ENCODE data around the gene TNFSF13.

TNFSF13 gene

GRCh38 chr17:7559320-7560171, 996 bp downstream of the TNFSF13 start:
- Histone ChIP-seq H3F3A (ENCODE audit: insufficient read depth) (no peaks in the 10 kb centered on the region), H2AFZ (ENCODE audit: low read depth, low read length, severe bottlenecking) (no peak overlapping the region), H3K79me2 (ENCODE audit: insufficient read depth, low read length) (peaks cover 27% of the 10 kb centered on the region), H3K9ac (ENCODE audit: low read length) (no peak overlapping the region), H4K20me1 (ENCODE audit: low read depth, low read length) (no peaks in the 10 kb centered on the region), H3K36me3 (ENCODE audit: low read length) (0 out of 2 replicates have a peak, but pooled peaks cover 2% of the 10 kb centered on the region), H3K27me3 (ENCODE audit: low read length) (no peaks in the 10 kb centered on the region), H3K9me2 (replicated peaks; ENCODE audit: insufficient read depth, low read length) (no peaks in the 10 kb centered on the region), H3K27ac (ENCODE audit: low read depth, low read length) (no peak overlapping the region), H3K4me2 (ENCODE audit: low read depth, low read length, poor library complexity, severe bottlenecking) (no peak overlapping the region), H3K4me3 (ENCODE audit: insufficient read depth, low read length, poor library complexity, severe bottlenecking) (no peak overlapping the region), H3K9me3 (ENCODE audit: insufficient read depth, low read length) (no peaks in the 10 kb centered on the region)
- TF ChIP-seq EZH2phosphoT487 (conservative IDR thresholded peaks at IDR 0.05; ENCODE audit: low read length) (no peak), CTCF (IDR thresholded peaks at IDR 0.05; ENCODE audit: insufficient read depth, low read length, poor library complexity, severe bottlenecking) (no peak)

- peak overlapping the region; percentile 99 for H3K9ac ChIP-seq (ENCODE audit: low read length)
- H2AFZ ChIP-seq (ENCODE audit: low read depth, low read length, severe bottlenecking): no peak overlapping the region
- H3K27ac ChIP-seq (ENCODE audit: low read depth, low read length): no peak overlapping the region
Observed at GRCh38 chr17:7560172-7561027, 1.9 kb downstream of the TNFSF13 start.

GRCh38 chr17:7561028-7561575, 2.6 kb downstream of the TNFSF13 start:
- no peaks in the 10 kb centered on the region for H3K9me2 ChIP-seq (replicated peaks; ENCODE audit: insufficient read depth, low read length)
- peaks cover 8% of the 10 kb centered on the region; the same call in 1 of the 2 replicates for H3K36me3 ChIP-seq (ENCODE audit: low read length)
- TF ChIP-seq EZH2phosphoT487 (conservative IDR thresholded peaks at IDR 0.05; ENCODE audit: low read length) (no peak), CTCF (IDR thresholded peaks at IDR 0.05; ENCODE audit: insufficient read depth, low read length, poor library complexity, severe bottlenecking) (peak; percentile 74)
- H3K9me3 ChIP-seq (ENCODE audit: insufficient read depth, low read length): no peaks in the 10 kb centered on the region
- no peaks in the 10 kb centered on the region for H4K20me1 ChIP-seq (ENCODE audit: low read depth, low read length)
- peak overlapping the region; percentile 82 for H3K4me2 ChIP-seq (ENCODE audit: low read depth, low read length, poor library complexity, severe bottlenecking)
- peaks cover 33% of the 10 kb centered on the region for H3K79me2 ChIP-seq (ENCODE audit: insufficient read depth, low read length)
- peak overlapping the region; percentile 99 for H3K9ac ChIP-seq (ENCODE audit: low read length)
- peak overlapping the region; percentile 97 for H2AFZ ChIP-seq (ENCODE audit: low read depth, low read length, severe bottlenecking)
- H3K4me3 ChIP-seq (ENCODE audit: insufficient read depth, low read length, poor library complexity, severe bottlenecking): peak overlapping the region; percentile 95
- H3F3A ChIP-seq (ENCODE audit: insufficient read depth): no peaks in the 10 kb centered on the region
- H3K27me3 ChIP-seq (ENCODE audit: low read length): no peaks in the 10 kb centered on the region
- peak overlapping the region; percentile 85 for H3K27ac ChIP-seq (ENCODE audit: low read depth, low read length)

More at GRCh38 chr17:7560172-7561027, 1.9 kb downstream of the TNFSF13 start:
- Histone ChIP-seq H3K79me2 (ENCODE audit: insufficient read depth, low read length) (peaks cover 29% of the 10 kb centered on the region), H3K4me2 (ENCODE audit: low read depth, low read length, poor library complexity, severe bottlenecking) (peak overlapping the region; percentile 82), H3K9me3 (ENCODE audit: insufficient read depth, low read length) (no peaks in the 10 kb centered on the region), H3K4me3 (ENCODE audit: insufficient read depth, low read length, poor library complexity, severe bottlenecking) (peak overlapping the region; percentile 95), H3K36me3 (ENCODE audit: low read length) (peaks cover 5% of the 10 kb centered on the region; the same call in 1 of the 2 replicates), H4K20me1 (ENCODE audit: low read depth, low read length) (no peaks in the 10 kb centered on the region), H3K27me3 (ENCODE audit: low read length) (no peaks in the 10 kb centered on the region), H3F3A (ENCODE audit: insufficient read depth) (no peaks in the 10 kb centered on the region), H3K9me2 (replicated peaks; ENCODE audit: insufficient read depth, low read length) (no peaks in the 10 kb centered on the region)
- TF ChIP-seq EZH2phosphoT487 (conservative IDR thresholded peaks at IDR 0.05; ENCODE audit: low read length): no peak
- TF ChIP-seq CTCF (IDR thresholded peaks at IDR 0.05; ENCODE audit: insufficient read depth, low read length, poor library complexity, severe bottlenecking): no peak
